Activated gamma-delta T cell treated with anti-CD3 and anti-CD28 coated beads, Interleukin-2, amount 50 U/mL, for 16 hours (primary cell): Measurements from ENCODE around the gene TNPO1.

ENCODE experiments used
- DNase-seq: peaks from one replicate; pipeline ENCODE4 v3.0.0-alpha.2; 2020; ENCODE audit warnings: low read depth

TNPO1 gene

DNA sequence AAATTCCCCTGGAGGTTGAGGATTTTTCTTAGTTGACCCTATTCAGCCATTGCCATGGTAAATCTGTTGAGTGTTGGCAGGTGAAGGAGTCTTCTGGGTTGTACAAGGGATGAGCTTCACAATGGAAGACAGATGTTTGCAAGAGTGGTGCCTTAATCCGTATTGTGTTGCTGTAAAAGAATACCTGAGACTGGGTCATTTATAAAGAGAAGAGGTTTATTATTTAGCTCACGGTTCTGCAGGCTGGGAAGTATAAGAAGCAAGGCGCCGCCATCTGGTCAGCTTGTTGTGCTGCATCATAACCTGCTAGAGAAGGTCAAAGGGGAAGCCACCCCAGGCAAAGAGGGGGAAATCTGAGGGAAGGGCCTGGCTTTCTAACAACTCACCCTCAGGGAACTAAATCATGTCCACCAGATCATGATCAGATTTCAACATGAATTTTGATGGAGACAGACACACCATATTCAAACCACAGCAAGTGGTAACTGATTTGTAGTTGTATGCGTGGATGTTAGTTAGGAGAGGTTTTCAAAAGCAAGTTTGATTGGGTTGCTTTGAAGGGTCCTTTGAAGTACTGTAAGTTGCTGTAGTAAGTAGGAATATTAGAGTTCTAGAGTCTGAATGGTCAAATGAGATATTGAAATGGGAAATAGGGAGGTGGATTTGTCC, 2.5 kb downstream of the TNPO1 start:
- peak; percentile 24 for DNase-seq

DNA sequence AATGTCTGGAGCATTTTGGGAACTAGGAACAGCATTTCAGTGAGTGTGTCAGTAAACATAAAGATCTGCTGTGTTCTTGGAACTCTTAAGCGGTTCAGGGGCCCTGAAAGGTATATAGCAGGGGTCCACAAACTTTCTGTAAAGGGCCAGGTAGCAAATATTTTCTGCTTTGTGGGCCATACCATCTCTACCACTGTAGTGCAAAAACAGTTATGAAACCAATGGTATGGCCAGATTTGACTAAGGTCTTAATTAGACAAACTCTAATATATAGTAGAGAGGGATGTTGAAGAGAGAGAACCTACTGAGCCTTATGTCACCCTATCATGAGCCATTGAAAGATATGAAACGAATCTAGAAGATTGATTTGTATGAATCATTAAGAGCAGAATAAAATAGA, 5.3 kb downstream of the TNPO1 start:
- no peak for DNase-seq

DNA sequence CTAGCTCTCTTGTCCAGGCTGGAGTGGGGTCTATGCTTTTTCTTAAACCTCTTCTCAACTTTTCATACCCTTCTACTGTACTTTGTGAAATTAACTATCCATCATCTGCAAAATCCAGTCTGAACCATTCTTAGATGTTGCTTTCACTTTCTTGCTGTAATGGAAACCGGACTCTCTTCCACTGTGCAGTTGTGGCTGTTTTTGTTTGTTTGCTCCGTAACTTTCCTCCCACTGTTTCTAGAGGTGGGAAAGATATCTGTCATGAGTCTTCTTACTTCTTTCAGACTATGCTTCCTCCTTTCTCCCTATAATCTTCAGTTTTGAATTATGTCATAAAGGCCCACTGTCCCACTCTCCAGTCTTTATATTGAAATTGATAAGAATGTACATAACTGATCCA, 6.5 kb downstream of the TNPO1 start:
- DNase-seq = no peak

DNA sequence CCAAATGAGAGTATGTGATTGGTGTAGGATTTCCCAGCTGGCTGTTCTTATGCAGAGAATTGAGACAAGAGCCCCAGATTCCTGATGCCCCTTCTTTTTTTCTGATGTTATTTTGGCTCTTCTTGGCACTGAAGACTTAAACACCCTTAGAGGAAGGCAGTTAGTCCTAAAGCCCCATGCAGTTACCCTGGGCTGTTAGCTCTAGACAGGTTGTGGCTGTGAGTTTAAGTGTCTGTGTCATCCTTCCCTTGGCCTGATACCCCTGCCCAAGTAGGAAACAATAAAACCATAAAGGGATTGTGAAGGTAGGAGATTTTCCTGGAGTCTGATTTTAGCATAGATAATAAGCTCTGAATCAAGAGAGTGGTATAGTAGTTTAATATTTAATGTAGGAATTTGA, 13.2 kb downstream of the TNPO1 start:
- no peak for DNase-seq

DNA sequence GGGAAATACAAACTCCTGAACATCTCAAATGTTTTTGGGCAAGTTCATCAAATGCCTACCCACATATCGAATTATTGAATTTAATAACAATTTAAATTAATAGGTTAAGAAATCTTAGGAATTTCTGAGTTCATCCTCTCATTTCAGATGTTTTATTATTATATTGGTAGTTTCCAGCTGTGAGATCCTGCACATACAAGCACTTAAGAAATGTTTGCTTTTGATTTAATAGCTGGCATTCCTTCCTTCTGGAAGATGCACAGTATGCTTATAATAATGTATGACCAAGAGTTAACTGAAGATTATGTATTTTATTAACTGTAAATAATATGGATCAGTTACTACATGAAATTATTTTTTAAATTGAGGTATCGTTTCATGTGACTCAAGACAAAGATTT, 13.9 kb downstream of the TNPO1 start:
- DNase-seq = no peak

DNA sequence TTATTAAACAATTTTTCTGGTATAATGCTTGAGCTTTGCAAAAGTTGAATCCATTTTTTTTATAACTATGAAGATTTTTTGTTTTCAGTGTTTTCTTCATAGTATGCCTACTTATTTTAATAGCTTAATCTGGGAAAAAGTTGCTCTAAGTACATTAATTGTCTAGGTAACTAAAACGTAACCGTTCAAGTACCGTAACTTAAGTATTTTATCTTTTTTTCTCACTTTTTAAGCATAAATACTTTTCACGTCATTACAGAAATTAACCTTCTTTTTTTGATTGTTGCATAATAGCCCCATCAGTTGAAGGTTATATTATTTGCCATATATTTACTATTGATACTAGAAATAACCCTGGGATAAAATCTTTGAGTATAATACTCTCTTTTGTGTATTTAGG, 15.2 kb downstream of the TNPO1 start:
- no peak for DNase-seq

DNA sequence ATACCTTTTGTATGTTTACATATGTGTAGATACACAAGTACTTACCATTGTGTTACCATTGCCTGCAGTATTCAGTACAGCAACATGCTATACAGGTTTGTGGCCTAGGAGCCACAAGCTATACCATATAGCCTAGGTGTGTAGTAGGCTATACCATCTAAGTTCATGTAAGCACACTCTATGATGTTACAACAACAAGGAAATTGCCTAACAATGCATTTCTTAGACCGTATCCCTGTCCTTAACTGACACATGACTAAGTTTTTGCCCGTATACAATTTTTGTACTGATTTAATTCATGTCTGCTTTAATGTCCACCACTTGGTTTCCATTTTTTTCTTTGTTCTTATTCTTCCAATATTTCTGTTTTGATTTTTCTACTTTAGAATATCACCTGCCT, 18.5 kb downstream of the TNPO1 start:
- DNase-seq = no peak

DNA sequence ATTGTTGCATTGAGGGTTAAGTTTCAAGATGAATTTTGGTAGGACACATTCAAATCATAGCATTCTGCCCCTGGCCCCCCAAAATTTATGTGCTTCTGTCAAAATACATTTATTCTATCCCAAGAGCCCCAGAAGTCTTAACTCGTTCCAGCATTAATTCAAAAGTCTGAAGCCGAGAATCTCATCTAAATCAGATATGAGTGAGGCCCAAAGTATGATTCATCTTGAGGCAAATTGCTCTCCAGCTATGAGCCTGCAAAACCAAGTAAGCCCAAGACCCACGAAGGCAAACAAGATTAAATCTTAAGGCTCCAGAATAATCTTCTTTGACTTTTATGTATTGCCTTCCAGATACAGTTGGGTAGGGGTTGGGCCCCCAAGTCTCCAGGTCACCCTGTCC, 19.2 kb downstream of the TNPO1 start:
- no peak for DNase-seq

DNA sequence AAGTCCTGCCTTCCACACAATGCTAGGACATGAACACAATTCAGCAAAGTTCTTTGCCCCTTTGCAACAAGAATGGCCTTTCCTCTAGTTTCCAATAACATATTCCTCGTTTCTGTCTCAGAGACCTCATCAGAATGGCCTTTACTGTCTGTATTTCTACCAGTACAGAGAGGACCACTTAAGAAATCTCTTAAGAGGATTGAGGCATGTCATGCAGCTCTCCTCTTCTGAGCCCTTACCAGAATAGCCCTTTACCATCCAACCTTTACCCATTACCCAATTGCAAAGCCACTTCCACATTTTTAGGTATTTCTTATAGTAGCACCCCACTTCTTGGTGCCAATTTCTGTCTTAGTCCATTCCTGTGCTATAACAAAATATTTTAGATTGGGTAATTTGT, 20.3 kb downstream of the TNPO1 start:
- no peak for DNase-seq

DNA sequence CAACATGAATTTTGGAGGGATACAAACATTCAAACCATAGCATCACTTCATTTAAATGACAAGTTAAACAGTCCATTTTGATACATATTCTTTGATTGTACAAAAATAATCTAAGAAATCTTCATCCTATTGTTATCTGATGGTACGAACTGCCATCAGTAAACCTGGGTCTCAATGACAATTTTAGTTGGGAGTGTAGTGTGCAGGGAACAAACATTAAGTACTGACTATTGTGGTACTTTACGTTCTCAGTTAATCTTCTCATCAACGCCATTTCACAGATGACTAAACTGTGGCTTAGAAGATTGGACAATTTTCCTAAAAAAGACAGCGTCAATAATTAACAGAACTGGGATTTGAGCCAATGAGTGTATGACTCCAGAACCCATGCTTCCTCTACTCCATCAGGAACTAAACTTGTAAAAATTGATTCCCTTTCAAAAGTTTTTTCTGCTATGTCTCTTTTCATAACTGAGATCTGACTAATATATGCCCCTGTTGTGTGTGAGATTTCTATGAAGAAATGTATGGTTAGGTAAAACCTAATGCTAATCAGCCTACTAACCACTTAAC, 21.1 kb downstream of the TNPO1 start:
- no peak for DNase-seq

DNA sequence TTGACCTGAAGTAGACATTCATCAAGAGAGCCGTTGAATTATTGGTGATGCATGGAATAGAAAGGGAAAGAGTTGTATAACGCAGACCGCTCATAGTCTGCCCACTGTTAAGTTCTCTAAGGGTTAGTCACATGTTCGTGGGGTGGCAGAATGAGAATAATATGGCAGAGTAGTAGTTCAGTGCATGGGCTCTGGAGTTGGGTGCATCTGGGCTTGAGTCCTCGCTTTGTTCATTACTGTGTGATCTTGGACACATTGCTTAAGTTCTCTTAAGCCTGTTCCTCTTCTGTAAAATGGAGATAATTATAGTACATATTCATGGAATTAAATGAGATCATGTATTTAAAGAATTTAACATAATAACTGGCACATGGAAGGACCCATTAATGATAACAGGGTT, 23.6 kb downstream of the TNPO1 start:
- DNase-seq = no peak

DNA sequence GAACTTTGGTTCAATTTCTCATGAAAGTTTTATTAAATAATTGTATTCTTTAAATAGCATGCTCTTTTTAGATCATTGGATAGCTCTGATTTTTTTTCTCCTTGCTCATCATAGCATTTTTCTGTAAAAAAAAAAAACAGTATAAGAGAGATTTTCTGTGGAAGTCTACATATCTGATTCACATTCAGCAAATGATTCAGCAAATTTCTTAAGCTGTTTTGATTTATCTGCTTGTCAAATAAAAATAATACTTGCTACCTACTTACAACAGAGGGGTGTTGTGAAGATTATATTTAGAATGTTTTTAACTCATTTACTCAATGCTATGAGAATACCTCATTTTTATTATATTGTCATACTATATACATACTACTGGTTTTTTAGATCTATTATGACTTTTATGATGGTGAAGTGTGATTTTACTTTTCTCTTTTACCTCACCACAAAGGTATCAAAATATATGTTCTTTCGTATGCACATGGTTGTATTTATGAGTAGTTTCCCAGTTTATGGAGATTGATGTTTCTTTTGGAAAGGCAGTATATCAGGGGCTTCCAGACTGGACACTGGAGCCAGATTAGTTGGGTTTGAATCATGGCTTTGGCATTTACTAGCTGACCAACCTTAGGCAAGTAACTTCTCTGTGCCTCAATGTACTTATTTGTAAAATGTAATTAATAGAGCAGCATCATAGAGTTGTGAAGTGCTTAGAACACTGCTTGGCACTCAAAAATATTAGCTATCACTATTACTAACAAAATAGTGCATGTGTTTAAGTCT, 25.5 kb downstream of the TNPO1 start:
- DNase-seq = no peak

DNA sequence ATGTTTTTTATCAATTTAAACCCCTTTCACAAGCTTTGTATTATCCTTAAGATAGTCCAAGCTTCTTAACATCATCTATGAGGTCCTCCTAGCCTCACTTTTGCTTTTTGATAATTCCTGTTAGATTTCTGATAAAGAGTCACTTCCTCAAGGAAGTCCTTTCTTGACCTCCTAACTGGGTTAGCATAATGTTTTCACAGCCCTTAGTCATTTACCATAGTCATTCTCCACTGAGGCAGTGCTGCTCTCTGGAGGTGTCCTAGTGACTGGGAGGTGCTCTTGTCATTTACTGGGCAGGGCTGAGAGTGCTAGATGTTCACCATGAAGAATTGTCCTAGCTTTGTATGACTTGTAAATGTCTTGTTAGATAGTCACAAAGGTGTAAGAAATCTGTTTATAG, 26.4 kb downstream of the TNPO1 start:
- no peak for DNase-seq

DNA sequence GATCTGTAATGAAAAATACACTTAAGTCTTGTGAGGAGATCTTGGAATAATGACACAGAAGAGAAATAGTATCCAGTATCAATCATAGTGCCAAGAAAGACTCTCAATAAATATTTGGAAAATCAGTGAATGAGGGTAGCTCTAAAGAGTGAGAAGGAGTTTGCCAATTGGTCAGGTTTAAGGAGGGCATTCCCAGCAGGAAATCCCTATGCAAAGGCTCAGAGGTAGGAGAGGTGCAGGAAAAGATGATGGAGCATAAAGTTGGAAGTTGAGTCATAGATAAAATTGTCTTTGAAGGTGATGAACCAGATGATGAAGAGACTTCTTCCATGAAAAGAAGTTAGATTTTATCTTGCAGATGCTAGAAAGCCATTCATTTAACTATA, 27.8 kb downstream of the TNPO1 start:
- no peak for DNase-seq

DNA sequence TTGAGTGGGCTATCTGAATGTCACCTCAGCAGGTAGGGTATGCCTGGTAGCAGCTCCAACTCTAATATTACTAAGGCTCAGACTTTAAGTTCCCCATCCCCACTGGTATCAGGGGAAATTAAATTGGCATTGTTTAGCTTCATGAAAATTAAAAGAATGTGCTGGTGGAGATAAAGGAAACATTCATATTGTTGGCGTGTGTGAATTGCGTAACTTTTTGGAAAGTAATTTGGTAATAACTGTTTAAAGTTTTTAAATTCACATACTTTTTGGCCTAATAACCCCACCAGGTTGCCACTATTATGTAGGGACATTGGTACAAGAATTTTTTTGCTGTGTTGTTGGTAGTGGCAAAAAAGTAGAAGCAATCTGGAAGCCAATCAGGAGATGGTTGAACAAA, 29.4 kb downstream of the TNPO1 start:
- no peak for DNase-seq

DNA sequence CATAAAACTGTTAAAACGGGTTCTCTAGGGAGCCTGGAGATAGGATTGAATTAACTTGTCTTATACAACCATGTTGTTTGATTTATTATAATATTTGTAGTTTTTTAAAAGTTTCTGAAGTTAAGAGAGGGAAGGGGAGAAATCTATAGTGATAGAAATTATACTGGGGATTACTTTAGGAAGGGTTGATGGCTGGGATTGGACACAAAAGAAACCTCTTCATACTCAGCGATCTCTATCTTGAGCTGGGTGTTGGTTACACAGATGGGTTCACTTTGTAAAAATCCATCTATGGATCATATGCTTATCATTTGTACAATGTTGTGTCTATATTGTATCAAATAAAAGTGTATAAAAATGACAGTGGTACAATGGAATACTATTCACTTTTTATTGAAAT, 30.0 kb downstream of the TNPO1 start:
- DNase-seq = no peak

DNA sequence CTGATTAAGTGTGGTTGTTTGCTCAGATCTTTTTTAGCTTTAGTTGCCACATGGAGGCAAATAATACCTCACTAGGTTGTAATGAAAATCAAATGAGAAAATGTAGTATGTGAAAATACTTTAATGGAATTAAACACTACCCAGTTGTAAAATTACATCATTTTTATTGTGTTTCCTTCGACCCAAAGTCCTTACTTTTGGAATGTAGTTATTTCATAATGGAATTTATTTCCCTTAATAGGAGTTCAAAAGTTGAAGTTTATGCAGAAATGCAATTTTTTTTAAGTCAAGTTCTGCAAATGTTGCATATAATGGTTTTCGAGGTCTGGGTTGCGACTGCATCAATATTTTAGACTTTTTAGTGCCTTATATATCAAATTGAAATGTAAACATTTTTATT, 31.0 kb downstream of the TNPO1 start:
- no peak for DNase-seq

DNA sequence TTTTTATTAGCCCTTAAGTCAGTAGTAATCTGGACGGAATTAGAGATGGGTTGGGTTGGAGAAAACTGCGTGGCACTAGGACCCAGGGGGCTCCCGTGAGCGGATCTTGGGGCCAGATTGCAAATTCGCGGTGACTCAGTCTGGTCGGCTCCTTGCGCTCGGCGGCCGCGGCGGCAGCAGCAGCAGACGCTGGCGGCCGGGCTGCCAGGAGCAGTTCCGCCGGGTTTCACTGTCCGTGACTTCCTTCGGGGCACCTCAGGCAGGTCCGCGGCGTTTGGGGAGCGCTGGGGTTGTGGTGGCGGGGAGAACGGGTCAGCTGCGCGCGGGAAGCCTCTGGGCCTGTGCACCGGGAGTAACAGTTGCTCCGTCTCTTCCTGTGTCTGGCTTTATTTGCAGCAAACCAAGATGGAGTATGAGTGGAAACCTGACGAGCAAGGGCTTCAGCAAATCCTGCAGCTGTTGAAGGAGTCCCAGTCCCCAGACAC, 31.6 kb downstream of the TNPO1 start:
- peak; percentile 75 for DNase-seq

DNA sequence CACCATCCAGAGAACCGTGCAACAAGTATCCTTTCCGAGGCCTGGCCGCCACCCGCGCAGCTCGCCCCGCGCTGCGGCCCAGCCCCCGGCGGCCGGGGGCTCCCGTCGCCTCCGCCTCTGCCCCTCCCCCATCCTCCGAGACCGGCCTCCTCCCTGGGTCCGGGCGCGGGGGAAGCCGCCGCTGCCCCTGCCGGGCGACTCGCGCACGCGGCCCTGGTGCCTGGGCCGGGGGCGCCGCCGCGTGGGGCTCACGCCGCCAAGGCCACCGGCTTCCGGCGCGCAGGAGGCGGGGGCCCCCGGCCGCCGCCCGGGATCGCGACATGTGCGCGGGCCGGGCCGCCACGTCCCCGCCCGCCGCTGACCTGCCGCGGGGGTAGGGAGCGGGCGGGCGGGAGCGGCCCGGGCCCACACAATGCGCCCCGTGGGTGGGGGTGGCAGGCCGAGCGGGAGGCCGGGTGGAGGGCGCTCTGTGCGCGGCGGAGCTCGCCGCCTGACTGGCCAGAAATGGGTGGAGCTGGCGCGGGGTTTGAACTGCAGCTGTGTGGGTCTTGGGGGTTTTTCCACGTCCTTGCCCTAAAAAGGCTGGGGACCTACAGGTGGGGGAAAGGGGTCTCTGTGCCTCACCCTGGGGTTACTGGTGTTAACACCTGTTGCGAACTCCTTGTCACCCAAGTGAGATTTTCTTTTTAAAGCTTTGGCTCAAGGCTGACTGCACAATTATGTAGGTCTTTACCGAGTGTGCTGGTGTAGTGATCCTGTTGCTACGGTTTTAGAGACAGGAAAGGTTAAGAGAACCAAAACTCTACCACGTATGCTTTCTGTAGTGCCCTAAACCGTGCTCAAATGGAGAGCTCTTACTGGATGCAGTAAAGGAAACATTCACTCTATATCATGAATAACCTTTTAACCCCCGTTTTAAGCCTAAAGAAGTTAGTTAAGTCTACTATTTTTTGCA, 32.3 kb downstream of the TNPO1 start:
- peak; percentile 25 for DNase-seq

DNA sequence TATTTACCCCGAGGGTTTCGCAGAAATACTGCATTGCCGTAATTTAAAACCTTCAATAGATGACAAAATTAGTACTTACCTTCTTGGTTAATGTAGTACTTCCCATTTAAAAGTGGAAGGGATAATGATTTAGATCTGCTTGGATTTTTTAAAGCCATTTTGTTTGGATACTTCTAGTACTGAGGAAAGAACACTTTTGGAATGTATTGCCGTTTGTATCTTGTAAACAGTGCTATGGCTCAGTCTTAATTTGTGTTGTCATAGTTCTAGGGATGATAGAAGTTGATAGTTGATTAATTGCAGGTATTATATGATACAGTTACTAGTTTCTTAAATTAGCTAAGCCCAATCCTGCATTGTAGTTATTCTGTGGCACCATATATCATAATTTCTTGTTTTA, 33.1 kb downstream of the TNPO1 start:
- no peak for DNase-seq

DNA sequence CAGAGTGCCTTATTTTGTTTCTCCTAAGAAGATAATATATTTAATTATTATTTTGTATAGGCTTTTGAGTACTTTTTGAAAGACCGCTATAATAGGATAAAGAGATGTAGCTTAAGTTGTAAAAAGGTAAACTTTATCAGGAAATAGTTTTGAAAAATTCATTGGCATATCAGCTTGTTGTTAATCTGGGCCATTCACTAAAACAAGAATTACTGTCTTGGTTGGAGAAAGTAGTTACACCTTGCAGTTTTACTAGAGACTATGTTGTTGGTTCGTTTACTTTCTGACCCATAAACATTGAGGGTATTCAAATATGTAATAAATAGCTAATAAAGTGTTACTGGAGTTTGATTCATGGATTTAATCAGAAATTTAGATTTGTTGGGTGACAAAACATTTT, 33.7 kb downstream of the TNPO1 start:
- no peak for DNase-seq

DNA sequence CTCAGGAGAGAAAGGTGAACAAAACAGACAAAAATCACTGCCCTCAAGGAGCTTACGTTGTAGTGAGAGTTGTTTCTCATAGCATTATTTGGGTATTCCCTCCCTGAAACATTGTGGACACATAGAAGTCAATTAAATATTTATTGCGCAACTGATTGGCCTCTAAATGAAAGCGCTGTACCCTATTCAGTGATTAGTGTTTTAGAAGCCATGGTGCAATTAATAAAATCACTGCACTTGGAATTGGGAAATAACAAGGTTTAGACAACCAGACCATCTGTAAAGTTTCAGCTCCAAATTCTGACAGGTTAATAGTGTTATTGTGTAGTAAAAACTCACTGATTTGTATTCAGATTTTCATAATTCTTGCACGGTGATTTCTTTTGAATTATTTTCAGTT, 35.9 kb downstream of the TNPO1 start:
- no peak for DNase-seq
